H1 (cell line): ENCODE measurements around the gene ARHGEF19.

Experiments used
- CEBPB ChIP-seq: IDR thresholded peaks from 2 replicates; pipeline ENCODE4 v1.6.1; 2012; ENCODE audit warnings: low read depth, low read length
- EGR1 ChIP-seq: IDR thresholded peaks from 2 replicates; pipeline ENCODE4 v1.6.1; 2011; ENCODE audit warnings: low read depth, low read length, borderline replicate concordance
- JUND ChIP-seq: IDR thresholded peaks from 2 replicates; pipeline ENCODE4 v1.6.1; 2011; ENCODE audit warnings: mild to moderate bottlenecking, improper control_type of control experiment, low read length
- POLR2A ChIP-seq, 2 experiments: IDR thresholded peaks; 1 replicate in 1 of 2; 2 replicates in 1 of 2; pipeline ENCODE4 v1.6.1; 2011; ENCODE audit warnings: low read depth in 2 of 2, low read length in 2 of 2, mild to moderate bottlenecking in 2 of 2; ENCODE audit errors: control extremely low read depth in 1 of 2
- POLR2AphosphoS5 ChIP-seq: IDR thresholded peaks from 2 replicates; pipeline ENCODE4 v1.6.1; 2011; ENCODE audit warnings: low read depth, low read length
- RAD21 ChIP-seq, 2 experiments: IDR thresholded peaks in 1 of 2; conservative IDR thresholded peaks in 1 of 2; 2 replicates each; pipeline ENCODE4 v1.6.1; 2011; ENCODE audit warnings: low read depth in 2 of 2, low read length in 2 of 2, improper control_type of control experiment in 1 of 2, inconsistent platforms in 1 of 2, mild to moderate bottlenecking in 1 of 2, moderate library complexity in 1 of 2
- RFX5 ChIP-seq: IDR thresholded peaks from 2 replicates; pipeline ENCODE4 v1.6.1; 2011; ENCODE audit warnings: low read depth, low read length, improper control_type of control experiment, borderline replicate concordance
- RXRA ChIP-seq: IDR thresholded peaks from 2 replicates; pipeline ENCODE4 v1.6.1; 2011; ENCODE audit warnings: low read depth, mild to moderate bottlenecking, low read length, moderate library complexity; ENCODE audit not compliant: insufficient read depth
- SP4 ChIP-seq: IDR thresholded peaks from 2 replicates; pipeline ENCODE4 v1.6.1; 2012; ENCODE audit warnings: low read length, inconsistent platforms
- SUZ12 ChIP-seq: fragments of 200-600 bp; sonication (generic); IDR thresholded peaks from 2 replicates; pipeline ENCODE4 v1.6.1; 2012; ENCODE audit warnings: mild to moderate bottlenecking, inconsistent platforms, low read length, moderate library complexity, mixed read lengths
- YY1 ChIP-seq: IDR thresholded peaks from 2 replicates; pipeline ENCODE4 v1.6.1; 2011; ENCODE audit warnings: low read depth, mild to moderate bottlenecking, low read length
- TF ChIP-seq, protein P1 (sequence below), 3 experiments: IDR thresholded peaks; 1 replicate in 2 of 3; 2 replicates in 1 of 3; pipeline versions ENCODE4 v1.5.1 to v1.6.1; 2011; ENCODE audit warnings: low read length in 3 of 3, mild to moderate bottlenecking in 3 of 3, inconsistent platforms in 2 of 3, low read depth in 1 of 3, moderate library complexity in 1 of 3; ENCODE audit not compliant: insufficient read depth in 1 of 3; ENCODE audit errors: control extremely low read depth in 1 of 3
- TF ChIP-seq, protein P2 (sequence below): IDR thresholded peaks from 2 replicates; pipeline ENCODE4 v1.6.1; 2011; ENCODE audit warnings: low read length, improper control_type of control experiment

DNA sequence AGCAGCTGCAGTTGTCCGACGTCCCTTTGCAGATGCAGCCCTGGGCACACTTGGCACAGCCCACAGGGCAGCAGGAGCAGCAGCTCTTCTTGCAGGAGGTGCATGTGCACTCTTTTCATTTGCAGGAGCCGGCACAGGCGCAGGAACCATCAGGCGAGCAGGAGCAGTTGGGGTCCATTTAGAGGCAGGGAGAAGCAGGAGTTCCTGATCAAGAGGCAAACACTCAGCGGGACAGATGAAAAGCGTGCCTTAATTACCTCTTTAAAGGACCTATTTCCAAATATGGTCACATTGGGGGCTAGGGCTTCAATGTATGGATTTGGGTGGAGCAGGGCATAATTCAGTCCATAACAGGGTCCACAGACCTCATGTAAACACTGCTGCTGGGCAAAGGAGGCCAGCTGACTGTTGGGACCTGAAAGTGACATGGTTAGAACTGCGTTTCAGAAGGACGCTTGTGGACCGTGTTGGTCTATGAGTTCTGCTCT is 28.8 kb upstream of the ARHGEF19 start:
- TF ChIP-seq JUND, result no peak
- TF ChIP-seq RAD21 (IDR thresholded peaks at IDR 0.05 in 1 of 2, conservative IDR thresholded peaks at IDR 0.05 in 1 of 2; ENCODE audit: low read depth in 2 of 2, low read length in 2 of 2), result no peak
- TF ChIP-seq, protein P1, sequence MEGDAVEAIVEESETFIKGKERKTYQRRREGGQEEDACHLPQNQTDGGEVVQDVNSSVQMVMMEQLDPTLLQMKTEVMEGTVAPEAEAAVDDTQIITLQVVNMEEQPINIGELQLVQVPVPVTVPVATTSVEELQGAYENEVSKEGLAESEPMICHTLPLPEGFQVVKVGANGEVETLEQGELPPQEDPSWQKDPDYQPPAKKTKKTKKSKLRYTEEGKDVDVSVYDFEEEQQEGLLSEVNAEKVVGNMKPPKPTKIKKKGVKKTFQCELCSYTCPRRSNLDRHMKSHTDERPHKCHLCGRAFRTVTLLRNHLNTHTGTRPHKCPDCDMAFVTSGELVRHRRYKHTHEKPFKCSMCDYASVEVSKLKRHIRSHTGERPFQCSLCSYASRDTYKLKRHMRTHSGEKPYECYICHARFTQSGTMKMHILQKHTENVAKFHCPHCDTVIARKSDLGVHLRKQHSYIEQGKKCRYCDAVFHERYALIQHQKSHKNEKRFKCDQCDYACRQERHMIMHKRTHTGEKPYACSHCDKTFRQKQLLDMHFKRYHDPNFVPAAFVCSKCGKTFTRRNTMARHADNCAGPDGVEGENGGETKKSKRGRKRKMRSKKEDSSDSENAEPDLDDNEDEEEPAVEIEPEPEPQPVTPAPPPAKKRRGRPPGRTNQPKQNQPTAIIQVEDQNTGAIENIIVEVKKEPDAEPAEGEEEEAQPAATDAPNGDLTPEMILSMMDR (IDR thresholded peaks at IDR 0.05; ENCODE audit: control extremely low read depth in 1 of 3, insufficient read depth in 1 of 3, low read depth in 1 of 3, low read length in 3 of 3), result no peak
- TF ChIP-seq POLR2A (IDR thresholded peaks at IDR 0.05; ENCODE audit: control extremely low read depth in 1 of 2, low read depth in 2 of 2, low read length in 2 of 2), result no peak
- TF ChIP-seq YY1, result no peak
- TF ChIP-seq SP4, result no peak
- TF ChIP-seq CEBPB, result no peak
- no peak for TF ChIP-seq RFX5
- no peak for TF ChIP-seq POLR2AphosphoS5
- no peak for TF ChIP-seq SUZ12
- no peak for TF ChIP-seq RXRA
- TF ChIP-seq, protein P2, sequence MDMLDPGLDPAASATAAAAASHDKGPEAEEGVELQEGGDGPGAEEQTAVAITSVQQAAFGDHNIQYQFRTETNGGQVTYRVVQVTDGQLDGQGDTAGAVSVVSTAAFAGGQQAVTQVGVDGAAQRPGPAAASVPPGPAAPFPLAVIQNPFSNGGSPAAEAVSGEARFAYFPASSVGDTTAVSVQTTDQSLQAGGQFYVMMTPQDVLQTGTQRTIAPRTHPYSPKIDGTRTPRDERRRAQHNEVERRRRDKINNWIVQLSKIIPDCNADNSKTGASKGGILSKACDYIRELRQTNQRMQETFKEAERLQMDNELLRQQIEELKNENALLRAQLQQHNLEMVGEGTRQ, result no peak
- no peak for TF ChIP-seq EGR1
